Activated CD4-positive, CD25-positive, alpha-beta regulatory T cell treated with anti-CD3 and anti-CD28 coated beads, Interleukin-2, amount 50 U/mL, for 16 hours (primary cell): ENCODE measurements around the gene KRTAP10-11.
"Not testable (repeated sequence)": the region's sequence is repeated elsewhere in the genome, so short reads cannot be mapped to it uniquely, and the experiment has no call there.

ENCODE experiments used
- DNase-seq: peaks from one replicate; pipeline ENCODE4 v3.0.0-alpha.2; 2020; ENCODE audit warnings: low read depth, low spot score

The KRTAP10-11 gene

GRCh38 chr21:44666401-44667320, 20.4 kb downstream of the KRTAP10-11 start, which contains the start of gene KRTAP12-2:
Gene KRTAP12-2, minus strand, starts transcription at chr21:44666927. Its CDS starts 41 bp downstream, at chr21:44666886.
- DNase-seq: no peak

- DNase-seq: no peak
These were observed 21.4 kb downstream of the KRTAP10-11 start for GRCh38 chr21:44667612-44668011.

- DNase-seq: no peak
These were observed 24.6 kb downstream of the KRTAP10-11 start for GRCh38 chr21:44670642-44671432.

GRCh38 chr21:44671911-44672310, 25.7 kb downstream of the KRTAP10-11 start:
- no peak for DNase-seq

- no peak for DNase-seq
These were observed 31.7 kb downstream of the KRTAP10-11 start for GRCh38 chr21:44677881-44678280.

- no peak for DNase-seq
These were observed 34.9 kb downstream of the KRTAP10-11 start for GRCh38 chr21:44681152-44681551.

- no peak for DNase-seq
These were observed 35.8 kb downstream of the KRTAP10-11 start, which contains the start of gene KRTAP12-1 for GRCh38 chr21:44681861-44682579. Gene KRTAP12-1, minus strand, starts transcription at chr21:44682163. Its CDS starts 40 bp downstream, at chr21:44682123.

GRCh38 chr21:44682580-44683151, 36.5 kb downstream of the KRTAP10-11 start:
- no peak for DNase-seq

GRCh38 chr21:44684077-44684476, 37.9 kb downstream of the KRTAP10-11 start:
- DNase-seq: no peak

GRCh38 chr21:44684483-44684882, 38.3 kb downstream of the KRTAP10-11 start:
- no peak for DNase-seq

- not testable (repeated sequence) for DNase-seq
These were observed 38.8 kb downstream of the KRTAP10-11 start for GRCh38 chr21:44685050-44685449.

GRCh38 chr21:44686000-44686781, 40.0 kb downstream of the KRTAP10-11 start:
- no peak for DNase-seq

- no peak for DNase-seq
These were observed 40.8 kb downstream of the KRTAP10-11 start for GRCh38 chr21:44686843-44687561.

- no peak for DNase-seq
These were observed 41.5 kb downstream of the KRTAP10-11 start for GRCh38 chr21:44687671-44688070.

- not testable (repeated sequence) for DNase-seq
These were observed 43.5 kb downstream of the KRTAP10-11 start for GRCh38 chr21:44689740-44690139.

GRCh38 chr21:44691686-44692085, 45.5 kb downstream of the KRTAP10-11 start:
- DNase-seq: no peak

GRCh38 chr21:44692798-44693512, 46.7 kb downstream of the KRTAP10-11 start:
- no peak for DNase-seq

GRCh38 chr21:44694776-44695175, 48.6 kb downstream of the KRTAP10-11 start:
- no peak for DNase-seq

GRCh38 chr21:44695184-44695583, 49.0 kb downstream of the KRTAP10-11 start:
- DNase-seq: no peak
